Type B pancreatic cell (in vitro differentiated cells): ENCODE measurements around the gene SERPIND1. TPM values are rescaled to one million over a fixed set of nuclear protein-coding genes. Genes with fewer than 3 reads are reported as not detected.

Experiments used
- DNase-seq: peaks from one replicate; pipeline ENCODE4 v3.0.0; 2021; ENCODE audit warnings: mixed read lengths; ENCODE audit not compliant: unreplicated experiment; ENCODE audit errors: extremely low spot score
- H3K27ac Mint-ChIP-seq: 2 replicates; pipeline ENCODE4 v1.8.0; 2021; ENCODE audit warnings: mild to moderate bottlenecking, mixed read lengths
- H3K27me3 Mint-ChIP-seq: 2 replicates; pipeline ENCODE4 v1.8.0; 2021; ENCODE audit warnings: mixed read lengths
- H3K36me3 Mint-ChIP-seq: 2 replicates; pipeline ENCODE4 v1.8.0; 2021; ENCODE audit warnings: mixed read lengths
- H3K4me1 Mint-ChIP-seq: one replicate; pipeline ENCODE4 v1.8.0; 2021; ENCODE audit warnings: mixed read lengths; ENCODE audit not compliant: unreplicated experiment
- H3K4me3 Mint-ChIP-seq: 2 replicates; pipeline ENCODE4 v1.8.0; 2021; ENCODE audit warnings: mild to moderate bottlenecking, mixed read lengths
- H3K9me3 Mint-ChIP-seq: 2 replicates; pipeline ENCODE4 v1.8.0; 2021; ENCODE audit warnings: mixed read lengths
- long read RNA-seq: library from polyadenylated mRNA; unstranded; transcript quantifications from one replicate; pipeline ENCODE4 v2.0.0, GENCODE V29; 2020
- total RNA-seq: library from RNA; stranded (reverse); gene quantifications from 2 replicates; pipeline ENCODE4 v1.2.1, GENCODE V29; 2021; ENCODE audit warnings: low replicate concordance
- TF ChIP-seq, protein P1 (sequence below): fragments of 200-600 bp; sonication (generic); conservative IDR thresholded peaks from 2 replicates; pipeline ENCODE4 v1.5.0; 2021; ENCODE audit warnings: antibody characterized with exemption, mild to moderate bottlenecking

The SERPIND1 gene, protein sequence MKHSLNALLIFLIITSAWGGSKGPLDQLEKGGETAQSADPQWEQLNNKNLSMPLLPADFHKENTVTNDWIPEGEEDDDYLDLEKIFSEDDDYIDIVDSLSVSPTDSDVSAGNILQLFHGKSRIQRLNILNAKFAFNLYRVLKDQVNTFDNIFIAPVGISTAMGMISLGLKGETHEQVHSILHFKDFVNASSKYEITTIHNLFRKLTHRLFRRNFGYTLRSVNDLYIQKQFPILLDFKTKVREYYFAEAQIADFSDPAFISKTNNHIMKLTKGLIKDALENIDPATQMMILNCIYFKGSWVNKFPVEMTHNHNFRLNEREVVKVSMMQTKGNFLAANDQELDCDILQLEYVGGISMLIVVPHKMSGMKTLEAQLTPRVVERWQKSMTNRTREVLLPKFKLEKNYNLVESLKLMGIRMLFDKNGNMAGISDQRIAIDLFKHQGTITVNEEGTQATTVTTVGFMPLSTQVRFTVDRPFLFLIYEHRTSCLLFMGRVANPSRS
- total RNA-seq = 5.6 and 7.1 TPM in 2 replicates
- long read RNA-seq, transcript SERPIND1-201 (5 exons, 2,437 nt) = major isoform, 31 of 34 reads
- long read RNA-seq, partial matches to known transcripts = 0 of 34 reads
- long read RNA-seq, other reads (novel, unspliced or antisense) = 0 of 34 reads

DNA sequence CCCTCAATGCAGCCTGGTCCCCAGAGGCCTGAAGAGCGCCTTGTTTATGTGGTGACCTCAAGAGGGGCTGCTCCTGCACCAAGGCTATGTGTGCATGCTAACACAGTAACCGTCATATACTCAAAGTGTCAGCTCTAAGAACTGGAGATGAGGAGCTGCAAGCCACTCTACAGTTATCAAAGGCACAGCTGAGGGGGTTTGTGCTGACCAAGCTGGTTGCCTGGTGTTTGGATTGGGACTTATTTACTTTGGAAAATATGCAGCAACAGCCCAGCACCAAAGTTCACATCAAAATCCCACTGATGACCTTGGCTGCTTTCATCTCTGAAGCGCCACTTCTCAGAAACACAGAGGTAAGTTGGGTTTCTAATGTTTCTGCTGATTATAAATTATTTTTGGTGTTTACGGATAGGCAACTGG, at the start of gene SERPIND1:
SERPIND1 (plus strand) TSS at position 321 of the 420 bp plus-strand sequence. CDS start 5,200 bp downstream, outside the sequence.
- peaks cover 7% of the 10 kb centered on the region for H3K4me1 Mint-ChIP-seq

DNA sequence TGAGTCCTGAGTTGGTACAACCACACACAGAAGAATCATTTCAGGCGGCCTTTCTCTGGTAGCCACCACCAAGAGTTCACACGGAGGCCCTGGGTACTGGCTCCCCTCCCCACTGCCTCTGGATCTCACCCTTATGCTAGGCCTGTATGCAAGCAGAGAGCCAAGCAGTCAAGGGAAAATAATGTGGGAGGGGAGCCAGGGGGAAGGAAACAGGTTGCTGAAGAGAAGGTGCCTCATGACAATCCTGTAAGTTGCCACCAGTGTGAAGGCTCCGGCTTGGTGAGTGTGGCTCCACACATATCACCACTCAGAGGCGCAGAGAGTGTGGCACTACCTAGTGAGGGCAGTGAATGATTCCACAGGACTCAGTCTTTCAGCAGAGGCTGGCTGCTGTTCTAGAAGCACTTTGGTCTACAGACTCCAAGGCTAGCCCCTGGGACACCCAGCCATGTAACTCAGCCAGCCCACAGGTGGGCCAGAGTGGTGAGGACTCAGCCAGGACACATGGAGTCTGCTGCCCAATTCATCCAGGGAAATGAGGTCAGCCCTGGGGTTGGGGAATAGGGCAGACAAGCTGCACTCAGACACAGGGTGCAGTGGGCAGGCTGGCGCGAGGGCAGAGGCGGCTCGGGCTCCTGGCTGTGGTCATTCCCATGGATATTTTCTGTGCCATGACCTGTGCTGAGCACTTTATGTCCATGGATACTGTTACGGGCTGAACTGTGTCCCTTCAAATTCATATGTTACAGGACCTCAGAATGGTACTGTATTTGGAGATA, 49.0 kb upstream of the SERPIND1 start:
- Mint-ChIP-seq H3K27me3 (no peaks in the 10 kb centered on the region), H3K4me3 (no peak overlapping the region), H3K4me1 (no peaks in the 10 kb centered on the region), H3K27ac (no peak overlapping the region), H3K36me3 (peaks cover 7% of the 10 kb centered on the region), H3K9me3 (no peaks in the 10 kb centered on the region)
- no peak for DNase-seq
- TF ChIP-seq, protein P1, sequence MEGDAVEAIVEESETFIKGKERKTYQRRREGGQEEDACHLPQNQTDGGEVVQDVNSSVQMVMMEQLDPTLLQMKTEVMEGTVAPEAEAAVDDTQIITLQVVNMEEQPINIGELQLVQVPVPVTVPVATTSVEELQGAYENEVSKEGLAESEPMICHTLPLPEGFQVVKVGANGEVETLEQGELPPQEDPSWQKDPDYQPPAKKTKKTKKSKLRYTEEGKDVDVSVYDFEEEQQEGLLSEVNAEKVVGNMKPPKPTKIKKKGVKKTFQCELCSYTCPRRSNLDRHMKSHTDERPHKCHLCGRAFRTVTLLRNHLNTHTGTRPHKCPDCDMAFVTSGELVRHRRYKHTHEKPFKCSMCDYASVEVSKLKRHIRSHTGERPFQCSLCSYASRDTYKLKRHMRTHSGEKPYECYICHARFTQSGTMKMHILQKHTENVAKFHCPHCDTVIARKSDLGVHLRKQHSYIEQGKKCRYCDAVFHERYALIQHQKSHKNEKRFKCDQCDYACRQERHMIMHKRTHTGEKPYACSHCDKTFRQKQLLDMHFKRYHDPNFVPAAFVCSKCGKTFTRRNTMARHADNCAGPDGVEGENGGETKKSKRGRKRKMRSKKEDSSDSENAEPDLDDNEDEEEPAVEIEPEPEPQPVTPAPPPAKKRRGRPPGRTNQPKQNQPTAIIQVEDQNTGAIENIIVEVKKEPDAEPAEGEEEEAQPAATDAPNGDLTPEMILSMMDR = no peak

More for the DNA sequence above, at the start of gene SERPIND1:
- TF ChIP-seq, protein P1 = no peak
- H3K27ac Mint-ChIP-seq = no peak within 1 kb of the TSS
- H3K4me3 Mint-ChIP-seq = no peak within 1 kb of the TSS
- H3K36me3 Mint-ChIP-seq = peaks cover 9% of the 10 kb centered on the region
- H3K27me3 Mint-ChIP-seq = no peaks in the 10 kb centered on the region
- no peaks in the 10 kb centered on the region for H3K9me3 Mint-ChIP-seq
- DNase-seq = no peak

DNA sequence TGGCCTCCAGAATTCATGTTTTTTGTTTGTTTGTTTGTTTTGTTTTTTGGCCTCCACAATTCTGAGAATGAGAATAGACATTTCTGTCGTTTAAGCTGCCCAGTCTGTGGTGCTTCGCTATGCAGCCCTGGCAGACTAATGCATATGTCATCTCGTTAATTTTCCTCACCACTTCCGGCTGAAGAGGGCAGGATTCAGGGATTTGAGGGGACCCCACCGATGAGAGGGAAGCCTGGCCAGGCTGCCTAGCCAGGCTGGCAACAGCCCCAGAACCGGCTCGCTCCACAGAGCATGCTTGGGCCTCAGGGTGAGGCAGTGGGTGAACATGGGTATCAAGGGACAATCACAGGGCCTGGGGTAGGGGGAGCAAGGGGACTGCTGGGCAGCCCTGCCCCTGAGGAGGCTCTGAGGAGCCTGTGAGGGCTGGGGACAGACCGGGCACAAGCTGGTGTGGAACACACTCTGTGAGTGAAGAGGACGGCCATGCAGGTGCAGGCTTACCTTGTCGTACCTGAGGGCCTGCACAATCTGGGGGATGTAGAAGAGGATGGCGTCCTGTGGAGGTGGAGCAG, 47.8 kb upstream of the SERPIND1 start:
- TF ChIP-seq, protein P1 = no peak
- H3K27me3 Mint-ChIP-seq = no peaks in the 10 kb centered on the region
- peaks cover 7% of the 10 kb centered on the region for H3K36me3 Mint-ChIP-seq
- no peaks in the 10 kb centered on the region for H3K4me1 Mint-ChIP-seq
- H3K9me3 Mint-ChIP-seq = no peaks in the 10 kb centered on the region
- no peak for DNase-seq
- no peak overlapping the region for H3K27ac Mint-ChIP-seq
- no peak overlapping the region for H3K4me3 Mint-ChIP-seq

DNA sequence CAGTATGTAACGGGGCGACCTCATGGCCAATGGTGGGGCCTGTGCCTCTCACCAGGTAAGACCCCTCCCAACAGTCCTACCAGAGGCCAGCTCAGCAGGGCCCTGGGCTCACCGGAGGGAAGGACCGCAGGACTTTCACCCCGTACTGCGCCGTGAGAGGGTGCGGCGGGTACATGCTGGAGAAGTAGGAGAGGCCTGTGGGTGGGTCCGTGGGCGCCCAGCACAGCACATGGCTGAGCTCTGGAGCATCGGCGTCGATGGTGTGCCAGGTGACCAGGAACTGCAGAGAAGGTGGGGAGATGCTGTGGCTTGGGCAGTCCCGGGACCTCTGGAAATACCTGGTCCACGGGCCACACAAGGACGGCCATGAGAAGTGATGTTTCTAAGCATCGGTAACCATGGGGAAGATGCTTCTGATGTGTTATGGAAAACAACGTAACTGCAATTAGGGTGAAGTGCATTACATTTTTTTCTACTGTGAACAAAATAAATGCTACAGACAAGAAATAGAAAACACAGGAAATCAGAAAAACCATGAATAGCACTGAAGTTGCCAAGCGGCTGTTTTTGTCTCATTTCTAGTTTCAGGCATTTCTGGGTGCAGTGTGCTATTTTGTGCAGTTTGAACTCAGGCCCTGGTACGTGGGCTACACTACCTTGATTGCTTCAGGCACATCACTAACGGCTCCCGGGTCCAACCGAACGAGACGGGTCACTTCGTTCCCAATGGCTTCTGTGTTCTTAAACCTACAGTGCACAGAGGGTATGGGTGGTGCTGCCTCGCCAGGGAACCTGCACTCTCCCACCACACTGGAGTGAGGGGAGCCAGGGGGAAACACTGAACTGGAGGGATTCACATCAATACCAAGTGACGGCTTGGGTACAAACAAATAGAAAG, 46.5 kb upstream of the SERPIND1 start:
- Mint-ChIP-seq H3K27me3 (no peaks in the 10 kb centered on the region), H3K36me3 (peaks cover 5% of the 10 kb centered on the region), H3K4me1 (no peaks in the 10 kb centered on the region), H3K9me3 (no peaks in the 10 kb centered on the region), H3K4me3 (no peak overlapping the region), H3K27ac (no peak overlapping the region)
- TF ChIP-seq, protein P1 = no peak
- no peak for DNase-seq
